ENCODE results near the gene TNNT3. TPM values are rescaled to one million over a fixed set of nuclear protein-coding genes. Genes with fewer than 3 reads are reported as not detected.

Gene TNNT3
- total RNA-seq, 2 experiments from 2014 or later = 4.7 to 6.2 TPM

- H3K9me2 ChIP-seq (ENCODE audit: insufficient read depth, low read length) = no peaks in the 10 kb centered on the region
- no peak overlapping the region for H2AFZ ChIP-seq (ENCODE audit: low read length)
- POLR2A ChIA-PET = no interaction called here
- H3K27ac ChIP-seq (ENCODE audit: low read depth, low read length, poor library complexity, severe bottlenecking) = no peak overlapping the region
- H3K9me3 ChIP-seq (ENCODE audit: low read length) = no peaks in the 10 kb centered on the region
- H3K4me2 ChIP-seq (ENCODE audit: low read length) = no peak overlapping the region
- no peaks in the 10 kb centered on the region for H3K4me1 ChIP-seq (ENCODE audit: insufficient read depth, low read length, poor library complexity, severe bottlenecking)
- H3K79me2 ChIP-seq (ENCODE audit: insufficient read depth, low read depth, low read length) = no peaks in the 10 kb centered on the region
- no TSS peak for BruUV-seq (replicated peaks)
- CTCF ChIA-PET (ENCODE audit: unreplicated experiment) = interaction anchor here (0.6 kb wide), 1 partner anchor 460 kb away, joined by 3 read pairs; no protein-coding TSS in a partner anchor
- no peaks in the 10 kb centered on the region for H4K20me1 ChIP-seq (ENCODE audit: insufficient read depth, low read length)
- TF ChIP-seq CTCF (conservative IDR thresholded peaks at IDR 0.05; ENCODE audit: low read length) (no peak), EZH2phosphoT487 (IDR thresholded peaks at IDR 0.05; ENCODE audit: borderline replicate concordance, low read depth, low read length) (no peak)
- H3K4me3 ChIP-seq (ENCODE audit: low read depth, low read length, poor library complexity, severe bottlenecking) = no peak overlapping the region
- intact Hi-C loops (cut with micrococcal nuclease; ENCODE audit: unreplicated experiment) = loop anchor here (10.0 kb wide), 1 partner anchor 48 kb away; the partner anchor contains the start of gene PRR33
- H3K36me3 ChIP-seq (ENCODE audit: insufficient read depth, low read length) = no peaks in the 10 kb centered on the region
- DNase-seq (ENCODE audit: low spot score) = no peak
These were observed 23.2 kb downstream of the TNNT3 start for GRCh38 chr11:1942558-1943260.

- no peak for DNase-seq (ENCODE audit: low spot score)
- H2AFZ ChIP-seq (ENCODE audit: low read length) = no peak overlapping the region
- H3K79me2 ChIP-seq (ENCODE audit: insufficient read depth, low read depth, low read length) = no peaks in the 10 kb centered on the region
- no peaks in the 10 kb centered on the region for H4K20me1 ChIP-seq (ENCODE audit: insufficient read depth, low read length)
- intact Hi-C loops (cut with micrococcal nuclease; ENCODE audit: unreplicated experiment) = loop anchor here (10.0 kb wide), 1 partner anchor 49 kb away; the partner anchor contains the start of gene PRR33
- no peaks in the 10 kb centered on the region for H3K9me3 ChIP-seq (ENCODE audit: low read length)
- ChIA-PET POLR2A (no interaction called here), CTCF (ENCODE audit: unreplicated experiment) (no interaction called here)
- no peak for TF ChIP-seq EZH2phosphoT487 (IDR thresholded peaks at IDR 0.05; ENCODE audit: borderline replicate concordance, low read depth, low read length)
- no peak for TF ChIP-seq CTCF (conservative IDR thresholded peaks at IDR 0.05; ENCODE audit: low read length)
- H3K9me2 ChIP-seq (ENCODE audit: insufficient read depth, low read length) = no peaks in the 10 kb centered on the region
- H3K27ac ChIP-seq (ENCODE audit: low read depth, low read length, poor library complexity, severe bottlenecking) = no peak overlapping the region
- BruUV-seq (replicated peaks) = no TSS peak
- no peak overlapping the region for H3K4me3 ChIP-seq (ENCODE audit: low read depth, low read length, poor library complexity, severe bottlenecking)
- H3K4me2 ChIP-seq (ENCODE audit: low read length) = no peak overlapping the region
- no peaks in the 10 kb centered on the region for H3K36me3 ChIP-seq (ENCODE audit: insufficient read depth, low read length)
- no peaks in the 10 kb centered on the region for H3K4me1 ChIP-seq (ENCODE audit: insufficient read depth, low read length, poor library complexity, severe bottlenecking)
These were observed 24.1 kb downstream of the TNNT3 start for GRCh38 chr11:1943576-1943975.

- intact Hi-C loops (cut with micrococcal nuclease; ENCODE audit: unreplicated experiment) = loop anchor here (10.0 kb wide), 1 partner anchor 49 kb away; the partner anchor contains the start of gene PRR33
- no peak overlapping the region for H3K4me3 ChIP-seq (ENCODE audit: low read depth, low read length, poor library complexity, severe bottlenecking)
- no peaks in the 10 kb centered on the region for H3K79me2 ChIP-seq (ENCODE audit: insufficient read depth, low read depth, low read length)
- H3K4me2 ChIP-seq (ENCODE audit: low read length) = no peak overlapping the region
- no peak overlapping the region for H3K27ac ChIP-seq (ENCODE audit: low read depth, low read length, poor library complexity, severe bottlenecking)
- TF ChIP-seq EZH2phosphoT487 (IDR thresholded peaks at IDR 0.05; ENCODE audit: borderline replicate concordance, low read depth, low read length) (no peak), CTCF (conservative IDR thresholded peaks at IDR 0.05; ENCODE audit: low read length) (no peak)
- CTCF ChIA-PET (ENCODE audit: unreplicated experiment) = no interaction called here
- DNase-seq (ENCODE audit: low spot score) = no peak
- no peaks in the 10 kb centered on the region for H3K9me2 ChIP-seq (ENCODE audit: insufficient read depth, low read length)
- H3K36me3 ChIP-seq (ENCODE audit: insufficient read depth, low read length) = no peaks in the 10 kb centered on the region
- no peak overlapping the region for H2AFZ ChIP-seq (ENCODE audit: low read length)
- no peaks in the 10 kb centered on the region for H3K9me3 ChIP-seq (ENCODE audit: low read length)
- no peaks in the 10 kb centered on the region for H3K4me1 ChIP-seq (ENCODE audit: insufficient read depth, low read length, poor library complexity, severe bottlenecking)
- POLR2A ChIA-PET = no interaction called here
- no peaks in the 10 kb centered on the region for H4K20me1 ChIP-seq (ENCODE audit: insufficient read depth, low read length)
- BruUV-seq (replicated peaks) = no TSS peak
These were observed 24.5 kb downstream of the TNNT3 start for GRCh38 chr11:1943977-1944376.
